ENCODE results near the gene PRKAB2. TPM values are rescaled to one million over a fixed set of nuclear protein-coding genes. Genes with fewer than 3 reads are reported as not detected.

Gene PRKAB2
- total and polyA plus RNA-seq, 9 of the 15 experiments (the other 6 are each of a cell fraction or from before 2014, with no cell fraction given), result 2.3 to 20.8 (median 7.9) TPM

DNA sequence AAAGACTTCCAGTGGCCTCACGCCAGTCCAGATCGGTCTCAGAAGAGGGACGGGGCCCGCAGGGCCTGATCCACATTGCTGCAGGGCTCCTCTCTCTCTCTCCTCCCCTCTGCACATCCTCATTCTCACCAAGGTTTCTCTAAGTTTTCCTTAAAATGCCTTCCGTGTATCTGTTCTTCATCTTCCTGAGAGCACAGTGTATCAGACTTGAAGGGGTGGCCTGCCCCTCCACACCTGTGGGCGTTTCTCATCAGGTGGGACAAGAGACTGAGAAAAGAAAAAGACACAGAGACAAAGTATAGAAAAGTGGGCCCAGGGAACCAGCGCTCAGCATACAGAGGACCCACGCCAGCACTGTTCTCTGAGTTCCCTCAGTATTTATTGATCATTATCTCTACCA lies 66.4 kb downstream of the PRKAB2 start (continued):
- TF ChIP-seq ZNF518B (CRISPR knock-in tag; IDR thresholded peaks at IDR 0.05), result no peak
- TF ChIP-seq SPI1 (IDR thresholded peaks at IDR 0.05; ENCODE audit: borderline replicate concordance, low read depth, low read length), result no peak
- no peak for TF ChIP-seq ESRRA (IDR thresholded peaks at IDR 0.05; ENCODE audit: borderline replicate concordance, low read depth)
- TF ChIP-seq HDAC1 (IDR thresholded peaks at IDR 0.05), result no peak
- no peak for TF ChIP-seq DIDO1 (tag; IDR thresholded peaks at IDR 0.05; ENCODE audit: low read depth)

Other genes with a start within 250 kb of the PRKAB2 start
- gene NBPF12, start 234.1 kb downstream of the PRKAB2 start, total RNA-seq (2014; rRNA removed), result 5.1 and 7.2 TPM in 2 replicates
- 8.2 and 9.2 TPM in 2 replicates for gene NBPF12, start 234.1 kb downstream of the PRKAB2 start, total RNA-seq (2014; rRNA removed; fragmentation: Illumina TruSeq; extraction: Trizol)
- gene NBPF12, start 234.1 kb downstream of the PRKAB2 start, total RNA-seq (2015; rRNA removed; fragmentation: Illumina TruSeq; extraction: Trizol), result 9.0 and 9.1 TPM in 2 replicates
- gene NBPF12, start 234.1 kb downstream of the PRKAB2 start, total RNA-seq (2021), result 5.5 and 6.7 TPM in 2 replicates
- 12.1 and 14.5 TPM in 2 replicates for gene NBPF12, start 234.1 kb downstream of the PRKAB2 start, polyA plus RNA-seq (2011; rRNA removed)
- 10.7 and 10.9 TPM in 2 replicates for gene NBPF12, start 234.1 kb downstream of the PRKAB2 start, polyA plus RNA-seq (2014; fragmentation: Illumina TruSeq; extraction: Trizol)
- 1 to 10 TPM; 2.4 to 3.0 TPM for gene NBPF12, start 234.1 kb downstream of the PRKAB2 start, polyA plus RNA-seq (2014; fragmentation: Nextera tagmentation; extraction: Ambion mirVana)
- gene NBPF12, start 234.1 kb downstream of the PRKAB2 start, polyA plus RNA-seq (2014; rRNA removed), result 7.7 and 9.5 TPM in 2 replicates
- 0.08 TPM in 1 of 2 replicates, not detected in the other for gene FMO5, start 52.9 kb upstream of the PRKAB2 start, total RNA-seq (2014; rRNA removed)
- gene FMO5, start 52.9 kb upstream of the PRKAB2 start, total RNA-seq (2014; rRNA removed; fragmentation: Illumina TruSeq; extraction: Trizol), result 0.22 and 0.51 TPM in 2 replicates
- 0.60 and 0.69 TPM in 2 replicates for gene FMO5, start 52.9 kb upstream of the PRKAB2 start, total RNA-seq (2015; rRNA removed; fragmentation: Illumina TruSeq; extraction: Trizol)
- gene FMO5, start 52.9 kb upstream of the PRKAB2 start, total RNA-seq (2021), result 0.22 and 0.25 TPM in 2 replicates
- gene FMO5, start 52.9 kb upstream of the PRKAB2 start, polyA plus RNA-seq (2011; rRNA removed), result 0.11 and 0.13 TPM in 2 replicates
- 0.29 and 0.40 TPM in 2 replicates for gene FMO5, start 52.9 kb upstream of the PRKAB2 start, polyA plus RNA-seq (2014; fragmentation: Illumina TruSeq; extraction: Trizol)
- under 1 TPM; 0.11 to 0.15 TPM for gene FMO5, start 52.9 kb upstream of the PRKAB2 start, polyA plus RNA-seq (2014; fragmentation: Nextera tagmentation; extraction: Ambion mirVana)
- 0.04 and 0.16 TPM in 2 replicates for gene FMO5, start 52.9 kb upstream of the PRKAB2 start, polyA plus RNA-seq (2014; rRNA removed)
- 48.0 and 50.0 TPM in 2 replicates for gene CHD1L, start 70.2 kb upstream of the PRKAB2 start, total RNA-seq (2014; rRNA removed)
- 66.4 and 70.5 TPM in 2 replicates for gene CHD1L, start 70.2 kb upstream of the PRKAB2 start, total RNA-seq (2014; rRNA removed; fragmentation: Illumina TruSeq; extraction: Trizol)
- gene CHD1L, start 70.2 kb upstream of the PRKAB2 start, total RNA-seq (2015; rRNA removed; fragmentation: Illumina TruSeq; extraction: Trizol), result 56.7 and 59.1 TPM in 2 replicates
- gene CHD1L, start 70.2 kb upstream of the PRKAB2 start, total RNA-seq (2021), result 55.3 and 59.3 TPM in 2 replicates
- 60.4 and 93.3 TPM in 2 replicates for gene CHD1L, start 70.2 kb upstream of the PRKAB2 start, polyA plus RNA-seq (2011; rRNA removed)
- gene CHD1L, start 70.2 kb upstream of the PRKAB2 start, polyA plus RNA-seq (2014; fragmentation: Illumina TruSeq; extraction: Trizol), result 51.8 and 57.5 TPM in 2 replicates
- 10 to 100 TPM; 25.0 to 38.9 TPM for gene CHD1L, start 70.2 kb upstream of the PRKAB2 start, polyA plus RNA-seq (2014; fragmentation: Nextera tagmentation; extraction: Ambion mirVana)
- gene CHD1L, start 70.2 kb upstream of the PRKAB2 start, polyA plus RNA-seq (2014; rRNA removed), result 64.6 and 66.2 TPM in 2 replicates